Measurements from ENCODE around the gene ZNF284.
"Not testable (repeated sequence)": the region's sequence is repeated elsewhere in the genome, so short reads cannot be mapped to it uniquely, and the experiment has no call there.

Gene ZNF284

GRCh38 chr19:44109458-44109857 is 37.5 kb downstream of the ZNF284 start:
- DNase-seq (ENCODE audit: low read depth in 1 of 2, low spot score in 1 of 2), result no peak

- no peak for DNase-seq (ENCODE audit: low read depth in 1 of 2, low spot score in 1 of 2)
These were observed 40.0 kb downstream of the ZNF284 start for GRCh38 chr19:44111910-44112463.

- DNase-seq (ENCODE audit: low read depth in 1 of 2, low spot score in 1 of 2), result no peak
These were observed 40.8 kb downstream of the ZNF284 start for GRCh38 chr19:44112802-44113137.

GRCh38 chr19:44113138-44113783 is 41.3 kb downstream of the ZNF284 start, which contains the start of gene ZNF225:
Gene ZNF225 (plus strand): TSS chr19:44113399. CDS start chr19:44115828, 2,429 bp downstream.
- DNase-seq (ENCODE audit: low read depth in 1 of 2, low spot score in 1 of 2), result peak; percentile 56 to 71

- no peak for DNase-seq (ENCODE audit: low read depth in 1 of 2, low spot score in 1 of 2)
These were observed 41.9 kb downstream of the ZNF284 start for GRCh38 chr19:44113784-44114390.

- DNase-seq (ENCODE audit: low read depth in 1 of 2, low spot score in 1 of 2), result not testable (repeated sequence)
These were observed 49.2 kb downstream of the ZNF284 start for GRCh38 chr19:44121162-44121561.

- no peak for DNase-seq (ENCODE audit: low read depth in 1 of 2, low spot score in 1 of 2)
These were observed 60.0 kb downstream of the ZNF284 start for GRCh38 chr19:44131955-44132354.

Measured in activated T-helper 1 cell treated with anti-CD3 and anti-CD28 coated beads, Interleukin-2, amount 50 U/mL, for 16 hours (primary cell).